ENCODE results near the gene POLE4. TPM values are rescaled to one million over a fixed set of nuclear protein-coding genes. Genes with fewer than 3 reads are reported as not detected.

The POLE4 gene
- total and polyA plus RNA-seq, 3 donors from 2014 or later, result 28.0 to 66.1 (median 37.8) TPM

- H3K36me3 ChIP-seq (ENCODE audit: low read depth, missing control alignments), result no peaks in the 10 kb centered on the region
- intact Hi-C loops (cut with DNase I; ENCODE audit: low total_unique reads), result no loop called here
- no peak for DNase-seq
- H3K27ac ChIP-seq, result no peak overlapping the region
- H3K4me3 ChIP-seq, result no peak overlapping the region
- H3K27me3 ChIP-seq, result no peaks in the 10 kb centered on the region
- no peaks in the 10 kb centered on the region for H3K4me1 ChIP-seq
- TF ChIP-seq CTCF (IDR thresholded peaks at IDR 0.05) (no peak), POLR2A (IDR thresholded peaks at IDR 0.05) (no peak)
- no peaks in the 10 kb centered on the region for H3K9me3 ChIP-seq
Measured at GRCh38 chr2:75006041-75006440, 47.6 kb downstream of the POLE4 start.

GRCh38 chr2:75007061-75007460, 48.6 kb downstream of the POLE4 start:
- no peaks in the 10 kb centered on the region for H3K36me3 ChIP-seq (ENCODE audit: low read depth, missing control alignments)
- no peak for TF ChIP-seq POLR2A (IDR thresholded peaks at IDR 0.05)
- TF ChIP-seq CTCF (IDR thresholded peaks at IDR 0.05), result no peak
- DNase-seq, result no peak
- H3K4me3 ChIP-seq, result no peak overlapping the region
- no peaks in the 10 kb centered on the region for H3K27me3 ChIP-seq
- no peaks in the 10 kb centered on the region for H3K4me1 ChIP-seq
- WGBS, 2 donors, result 93 to 99% methylated on average over 4 of the region's 4 CpGs
- H3K9me3 ChIP-seq, result no peaks in the 10 kb centered on the region
- intact Hi-C loops (cut with DNase I; ENCODE audit: low total_unique reads), result no loop called here
- no peak overlapping the region for H3K27ac ChIP-seq

GRCh38 chr2:75007819-75008218, 49.4 kb downstream of the POLE4 start:
- H3K4me1 ChIP-seq, result no peaks in the 10 kb centered on the region
- H3K36me3 ChIP-seq (ENCODE audit: low read depth, missing control alignments), result no peaks in the 10 kb centered on the region
- no peak overlapping the region for H3K4me3 ChIP-seq
- 69 to 97% methylated on average over 4 of the region's 4 CpGs for WGBS, 2 donors
- TF ChIP-seq POLR2A (IDR thresholded peaks at IDR 0.05), result no peak
- H3K9me3 ChIP-seq, result no peaks in the 10 kb centered on the region
- no peak overlapping the region for H3K27ac ChIP-seq
- no peak for DNase-seq
- no peaks in the 10 kb centered on the region for H3K27me3 ChIP-seq
- intact Hi-C loops (cut with DNase I; ENCODE audit: low total_unique reads), result no loop called here

- no peaks in the 10 kb centered on the region for H3K9me3 ChIP-seq
- H3K36me3 ChIP-seq (ENCODE audit: low read depth, missing control alignments), result no peaks in the 10 kb centered on the region
- intact Hi-C loops (cut with DNase I; ENCODE audit: low total_unique reads), result no loop called here
- H3K4me3 ChIP-seq, result no peak overlapping the region
- WGBS, 2 donors, result 89 to 94% methylated on average over 1 of the region's 1 CpG
- TF ChIP-seq POLR2A (IDR thresholded peaks at IDR 0.05) (no peak), CTCF (IDR thresholded peaks at IDR 0.05) (no peak)
- no peaks in the 10 kb centered on the region for H3K4me1 ChIP-seq
- DNase-seq, result no peak
- no peaks in the 10 kb centered on the region for H3K27me3 ChIP-seq
- H3K27ac ChIP-seq, result no peak overlapping the region
Measured at GRCh38 chr2:75010571-75010970, 52.1 kb downstream of the POLE4 start.

- intact Hi-C loops (cut with DNase I; ENCODE audit: low total_unique reads), result no loop called here
- TF ChIP-seq POLR2A (IDR thresholded peaks at IDR 0.05), result no peak
- TF ChIP-seq CTCF (IDR thresholded peaks at IDR 0.05), result no peak
- Histone ChIP-seq H3K9me3 (no peaks in the 10 kb centered on the region), H3K4me3 (no peak overlapping the region), H3K36me3 (ENCODE audit: low read depth, missing control alignments) (no peaks in the 10 kb centered on the region), H3K27ac (no peak overlapping the region), H3K4me1 (no peaks in the 10 kb centered on the region), H3K27me3 (no peaks in the 10 kb centered on the region)
- 89 to 90% methylated on average over 8 of the region's 8 CpGs for WGBS, 2 donors
- DNase-seq, result no peak
Measured at GRCh38 chr2:75012080-75012479, 53.6 kb downstream of the POLE4 start.

Data from testis (tissue), 3 donors.